Astrocyte (in vitro differentiated cells and primary cell): Measurements from ENCODE around the gene F8.

ENCODE experiments used
- CTCF ChIP-seq: IDR thresholded peaks from 2 replicates; pipeline ENCODE4 v1.5.1; 2011; ENCODE audit warnings: low read depth, mild to moderate bottlenecking, inconsistent platforms, low read length, moderate library complexity; ENCODE audit not compliant: insufficient read depth
- EZH2 ChIP-seq: IDR thresholded peaks from 2 replicates; pipeline ENCODE4 v1.6.1; 2012; ENCODE audit warnings: mild to moderate bottlenecking, low read length, inconsistent platforms; ENCODE audit not compliant: insufficient read depth

GRCh38 chrX:154986826-154987575 lies 35.5 kb downstream of the F8 start:
- no peak for TF ChIP-seq CTCF
- TF ChIP-seq EZH2: no peak
